ENCODE data around the gene MRPS2. TPM values are rescaled to one million over a fixed set of nuclear protein-coding genes. Genes with fewer than 3 reads are reported as not detected.
A peak's percentile ranks its signal among the peaks of the same experiment; 100 is the strongest.

Gene MRPS2
- total RNA-seq, 1 experiment from 2014 or later = 65.5 TPM

- DNase-seq = peak in 1 of 2 experiments; percentile 55
- peaks cover 5% of the 10 kb centered on the region for H3K36me3 Mint-ChIP-seq (ENCODE audit: insufficient read depth, unreplicated experiment)
- Histone ChIP-seq H3K4me1 (peaks cover 16% of the 10 kb centered on the region), H3K9me3 (no peaks in the 10 kb centered on the region), H3K27me3 (replicated peaks; ENCODE audit: control insufficient read depth, insufficient read depth, low read length) (no peaks in the 10 kb centered on the region), H3K36me3 (ENCODE audit: control insufficient read depth, insufficient read depth, low read length) (no peaks in the 10 kb centered on the region), H3K4me3 (ENCODE audit: low read depth, low read length) (no peak overlapping the region)
- CTCF ChIA-PET = no interaction called here
- BruUV-seq (replicated peaks) = no TSS peak
- H3K27ac Mint-ChIP-seq (ENCODE audit: unreplicated experiment) = no peak overlapping the region
- peaks cover 9% of the 10 kb centered on the region for H3K4me1 Mint-ChIP-seq (ENCODE audit: low read depth, unreplicated experiment)
- intact Hi-C loops (cut with micrococcal nuclease; ENCODE audit: unreplicated experiment) = no loop called here
- H3K4me3 Mint-ChIP-seq (ENCODE audit: unreplicated experiment) = no peak overlapping the region
- POLR2A ChIA-PET = no interaction called here
- no peaks in the 10 kb centered on the region for H3K9me3 Mint-ChIP-seq (ENCODE audit: unreplicated experiment)
- H3K27me3 Mint-ChIP-seq (ENCODE audit: insufficient read depth, unreplicated experiment) = no peaks in the 10 kb centered on the region
- TF ChIP-seq, protein P1, sequence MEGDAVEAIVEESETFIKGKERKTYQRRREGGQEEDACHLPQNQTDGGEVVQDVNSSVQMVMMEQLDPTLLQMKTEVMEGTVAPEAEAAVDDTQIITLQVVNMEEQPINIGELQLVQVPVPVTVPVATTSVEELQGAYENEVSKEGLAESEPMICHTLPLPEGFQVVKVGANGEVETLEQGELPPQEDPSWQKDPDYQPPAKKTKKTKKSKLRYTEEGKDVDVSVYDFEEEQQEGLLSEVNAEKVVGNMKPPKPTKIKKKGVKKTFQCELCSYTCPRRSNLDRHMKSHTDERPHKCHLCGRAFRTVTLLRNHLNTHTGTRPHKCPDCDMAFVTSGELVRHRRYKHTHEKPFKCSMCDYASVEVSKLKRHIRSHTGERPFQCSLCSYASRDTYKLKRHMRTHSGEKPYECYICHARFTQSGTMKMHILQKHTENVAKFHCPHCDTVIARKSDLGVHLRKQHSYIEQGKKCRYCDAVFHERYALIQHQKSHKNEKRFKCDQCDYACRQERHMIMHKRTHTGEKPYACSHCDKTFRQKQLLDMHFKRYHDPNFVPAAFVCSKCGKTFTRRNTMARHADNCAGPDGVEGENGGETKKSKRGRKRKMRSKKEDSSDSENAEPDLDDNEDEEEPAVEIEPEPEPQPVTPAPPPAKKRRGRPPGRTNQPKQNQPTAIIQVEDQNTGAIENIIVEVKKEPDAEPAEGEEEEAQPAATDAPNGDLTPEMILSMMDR (IDR thresholded peaks at IDR 0.05; ENCODE audit: insufficient read depth in 1 of 2, low read depth in 1 of 2, low read length in 1 of 2, severe bottlenecking in 1 of 2, unreplicated experiment in 1 of 2) = peak; percentile 37 to 42
Measured at GRCh38 chr9:135474915-135475314, 25.6 kb upstream of the MRPS2 start.

GRCh38 chr9:135476561-135477355 lies 23.7 kb upstream of the MRPS2 start:
- Histone ChIP-seq H3K36me3 (ENCODE audit: control insufficient read depth, insufficient read depth, low read length) (no peaks in the 10 kb centered on the region), H3K9me3 (no peaks in the 10 kb centered on the region), H3K27me3 (replicated peaks; ENCODE audit: control insufficient read depth, insufficient read depth, low read length) (no peaks in the 10 kb centered on the region), H3K4me3 (ENCODE audit: low read depth, low read length) (no peak overlapping the region), H3K4me1 (peaks cover 7% of the 10 kb centered on the region; the same call in 1 of the 2 replicates)
- TF ChIP-seq, protein P1 (IDR thresholded peaks at IDR 0.05; ENCODE audit: insufficient read depth in 1 of 2, low read depth in 1 of 2, low read length in 1 of 2, severe bottlenecking in 1 of 2, unreplicated experiment in 1 of 2) = no peak
- H3K27ac Mint-ChIP-seq (ENCODE audit: unreplicated experiment) = no peak overlapping the region
- no peaks in the 10 kb centered on the region for H3K27me3 Mint-ChIP-seq (ENCODE audit: insufficient read depth, unreplicated experiment)
- intact Hi-C loops (cut with micrococcal nuclease; ENCODE audit: unreplicated experiment) = no loop called here
- CTCF ChIA-PET = no interaction called here
- H3K36me3 Mint-ChIP-seq (ENCODE audit: insufficient read depth, unreplicated experiment) = peaks cover 5% of the 10 kb centered on the region
- POLR2A ChIA-PET = no interaction called here
- BruUV-seq (replicated peaks) = TSS peak; percentile 19
- no peaks in the 10 kb centered on the region for H3K4me1 Mint-ChIP-seq (ENCODE audit: low read depth, unreplicated experiment)
- DNase-seq = no peak
- H3K9me3 Mint-ChIP-seq (ENCODE audit: unreplicated experiment) = no peaks in the 10 kb centered on the region
- no peak overlapping the region for H3K4me3 Mint-ChIP-seq (ENCODE audit: unreplicated experiment)

GRCh38 chr9:135478191-135478590 lies 22.3 kb upstream of the MRPS2 start:
- H3K27ac Mint-ChIP-seq (ENCODE audit: unreplicated experiment) = no peak overlapping the region

More at GRCh38 chr9:135478191-135478590, 22.3 kb upstream of the MRPS2 start:
- POLR2A ChIA-PET = no interaction called here
- Mint-ChIP-seq H3K4me3 (ENCODE audit: unreplicated experiment) (peak overlapping the region; percentile 76), H3K27me3 (ENCODE audit: insufficient read depth, unreplicated experiment) (no peaks in the 10 kb centered on the region), H3K9me3 (ENCODE audit: unreplicated experiment) (no peaks in the 10 kb centered on the region), H3K4me1 (ENCODE audit: low read depth, unreplicated experiment) (no peaks in the 10 kb centered on the region), H3K36me3 (ENCODE audit: insufficient read depth, unreplicated experiment) (peaks cover 5% of the 10 kb centered on the region)
- H3K4me1 ChIP-seq = peaks cover 7% of the 10 kb centered on the region; the same call in 1 of the 2 replicates
- BruUV-seq (replicated peaks) = TSS peak; percentile 39
- CTCF ChIA-PET = no interaction called here
- no peak for DNase-seq
- TF ChIP-seq, protein P1 (IDR thresholded peaks at IDR 0.05; ENCODE audit: insufficient read depth in 1 of 2, low read depth in 1 of 2, low read length in 1 of 2, severe bottlenecking in 1 of 2, unreplicated experiment in 1 of 2) = no peak
- H3K9me3 ChIP-seq = no peaks in the 10 kb centered on the region
- no peaks in the 10 kb centered on the region for H3K27me3 ChIP-seq (replicated peaks; ENCODE audit: control insufficient read depth, insufficient read depth, low read length)
- intact Hi-C loops (cut with micrococcal nuclease; ENCODE audit: unreplicated experiment) = no loop called here
- H3K36me3 ChIP-seq (ENCODE audit: control insufficient read depth, insufficient read depth, low read length) = no peaks in the 10 kb centered on the region
- H3K4me3 ChIP-seq (ENCODE audit: low read depth, low read length) = no peak overlapping the region

Measured in Caco-2 (cell line).